Measurements from ENCODE around the gene DOCK6.

DNA sequence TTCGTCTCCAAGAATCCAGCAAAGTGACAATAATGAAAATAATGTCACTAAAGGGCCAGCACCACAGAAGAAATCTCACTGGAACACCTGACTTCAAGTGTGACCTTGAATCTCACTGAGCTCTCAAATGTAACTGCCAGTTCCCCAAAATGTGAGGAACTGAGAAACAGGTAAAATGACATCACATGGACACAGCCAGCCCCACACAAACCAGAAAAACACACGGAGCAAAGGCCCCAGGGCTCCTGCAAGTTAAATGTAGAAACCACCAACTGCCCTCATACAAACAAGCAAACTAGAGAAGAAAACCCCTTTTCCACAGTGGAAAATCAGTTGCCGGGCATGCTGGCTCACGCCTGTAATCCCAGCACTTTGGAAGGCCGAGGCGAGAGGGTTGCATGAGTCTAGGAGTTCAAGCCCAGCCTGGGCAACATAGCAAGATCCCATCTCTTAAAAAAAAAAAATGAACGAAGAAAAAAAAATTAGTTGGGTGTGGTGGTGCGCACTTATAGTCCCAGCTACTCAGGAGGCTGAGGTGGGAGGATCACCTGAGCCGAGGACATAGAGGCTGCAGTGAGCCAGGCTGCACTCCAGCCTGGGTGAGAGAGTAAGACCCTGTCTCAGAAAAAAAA lies 56.3 kb downstream of the DOCK6 start:
- TF ChIP-seq ZNF8 (CRISPR knock-in tag; IDR thresholded peaks at IDR 0.05) (no peak), ZNF70 (CRISPR knock-in tag; IDR thresholded peaks at IDR 0.05) (no peak), GLIS3 (CRISPR knock-in tag; IDR thresholded peaks at IDR 0.05) (no peak), ISL1 (CRISPR knock-in tag; IDR thresholded peaks at IDR 0.05) (no peak), ARNTL (CRISPR knock-in tag; IDR thresholded peaks at IDR 0.05; ENCODE audit: borderline replicate concordance, low read depth) (no peak), PATZ1 (CRISPR knock-in tag; IDR thresholded peaks at IDR 0.05; ENCODE audit: borderline replicate concordance) (no peak), PPARA (CRISPR knock-in tag; IDR thresholded peaks at IDR 0.05; ENCODE audit: borderline replicate concordance) (no peak), ZFP30 (CRISPR knock-in tag; IDR thresholded peaks at IDR 0.05) (no peak), SNAI2 (CRISPR knock-in tag; IDR thresholded peaks at IDR 0.05) (no peak)
- TF ChIP-seq, protein P1, sequence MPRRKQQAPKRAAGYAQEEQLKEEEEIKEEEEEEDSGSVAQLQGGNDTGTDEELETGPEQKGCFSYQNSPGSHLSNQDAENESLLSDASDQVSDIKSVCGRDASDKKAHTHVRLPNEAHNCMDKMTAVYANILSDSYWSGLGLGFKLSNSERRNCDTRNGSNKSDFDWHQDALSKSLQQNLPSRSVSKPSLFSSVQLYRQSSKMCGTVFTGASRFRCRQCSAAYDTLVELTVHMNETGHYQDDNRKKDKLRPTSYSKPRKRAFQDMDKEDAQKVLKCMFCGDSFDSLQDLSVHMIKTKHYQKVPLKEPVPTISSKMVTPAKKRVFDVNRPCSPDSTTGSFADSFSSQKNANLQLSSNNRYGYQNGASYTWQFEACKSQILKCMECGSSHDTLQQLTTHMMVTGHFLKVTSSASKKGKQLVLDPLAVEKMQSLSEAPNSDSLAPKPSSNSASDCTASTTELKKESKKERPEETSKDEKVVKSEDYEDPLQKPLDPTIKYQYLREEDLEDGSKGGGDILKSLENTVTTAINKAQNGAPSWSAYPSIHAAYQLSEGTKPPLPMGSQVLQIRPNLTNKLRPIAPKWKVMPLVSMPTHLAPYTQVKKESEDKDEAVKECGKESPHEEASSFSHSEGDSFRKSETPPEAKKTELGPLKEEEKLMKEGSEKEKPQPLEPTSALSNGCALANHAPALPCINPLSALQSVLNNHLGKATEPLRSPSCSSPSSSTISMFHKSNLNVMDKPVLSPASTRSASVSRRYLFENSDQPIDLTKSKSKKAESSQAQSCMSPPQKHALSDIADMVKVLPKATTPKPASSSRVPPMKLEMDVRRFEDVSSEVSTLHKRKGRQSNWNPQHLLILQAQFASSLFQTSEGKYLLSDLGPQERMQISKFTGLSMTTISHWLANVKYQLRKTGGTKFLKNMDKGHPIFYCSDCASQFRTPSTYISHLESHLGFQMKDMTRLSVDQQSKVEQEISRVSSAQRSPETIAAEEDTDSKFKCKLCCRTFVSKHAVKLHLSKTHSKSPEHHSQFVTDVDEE (CRISPR knock-in tag; IDR thresholded peaks at IDR 0.05), result no peak
- TF ChIP-seq, protein P2, sequence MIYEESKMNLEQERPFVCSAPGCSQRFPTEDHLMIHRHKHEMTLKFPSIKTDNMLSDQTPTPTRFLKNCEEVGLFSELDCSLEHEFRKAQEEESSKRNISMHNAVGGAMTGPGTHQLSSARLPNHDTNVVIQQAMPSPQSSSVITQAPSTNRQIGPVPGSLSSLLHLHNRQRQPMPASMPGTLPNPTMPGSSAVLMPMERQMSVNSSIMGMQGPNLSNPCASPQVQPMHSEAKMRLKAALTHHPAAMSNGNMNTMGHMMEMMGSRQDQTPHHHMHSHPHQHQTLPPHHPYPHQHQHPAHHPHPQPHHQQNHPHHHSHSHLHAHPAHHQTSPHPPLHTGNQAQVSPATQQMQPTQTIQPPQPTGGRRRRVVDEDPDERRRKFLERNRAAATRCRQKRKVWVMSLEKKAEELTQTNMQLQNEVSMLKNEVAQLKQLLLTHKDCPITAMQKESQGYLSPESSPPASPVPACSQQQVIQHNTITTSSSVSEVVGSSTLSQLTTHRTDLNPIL (CRISPR knock-in tag; IDR thresholded peaks at IDR 0.05; ENCODE audit: low read depth), result no peak
- TF ChIP-seq, protein P3, sequence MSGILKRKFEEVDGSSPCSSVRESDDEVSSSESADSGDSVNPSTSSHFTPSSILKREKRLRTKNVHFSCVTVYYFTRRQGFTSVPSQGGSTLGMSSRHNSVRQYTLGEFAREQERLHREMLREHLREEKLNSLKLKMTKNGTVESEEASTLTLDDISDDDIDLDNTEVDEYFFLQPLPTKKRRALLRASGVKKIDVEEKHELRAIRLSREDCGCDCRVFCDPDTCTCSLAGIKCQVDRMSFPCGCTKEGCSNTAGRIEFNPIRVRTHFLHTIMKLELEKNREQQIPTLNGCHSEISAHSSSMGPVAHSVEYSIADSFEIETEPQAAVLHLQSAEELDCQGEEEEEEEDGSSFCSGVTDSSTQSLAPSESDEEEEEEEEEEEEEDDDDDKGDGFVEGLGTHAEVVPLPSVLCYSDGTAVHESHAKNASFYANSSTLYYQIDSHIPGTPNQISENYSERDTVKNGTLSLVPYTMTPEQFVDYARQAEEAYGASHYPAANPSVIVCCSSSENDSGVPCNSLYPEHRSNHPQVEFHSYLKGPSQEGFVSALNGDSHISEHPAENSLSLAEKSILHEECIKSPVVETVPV (CRISPR knock-in tag; IDR thresholded peaks at IDR 0.05), result no peak

Measured in SK-N-SH treated with all-trans-retinoic acid at 6 μM for 48 hours (cell line).